HG03354 (cell line): Measurements from ENCODE around the gene MRPS7.
A peak's percentile ranks its signal among the peaks of the same experiment; 100 is the strongest.

Source experiments
- ATAC-seq: cut with Tn5 transposase; IDR thresholded peaks from one replicate; pipeline ENCODE4 v1.9.1; 2021; ENCODE audit warnings: mild to moderate bottlenecking; ENCODE audit not compliant: unreplicated experiment, poor library complexity, severe bottlenecking

The MRPS7 gene

DNA sequence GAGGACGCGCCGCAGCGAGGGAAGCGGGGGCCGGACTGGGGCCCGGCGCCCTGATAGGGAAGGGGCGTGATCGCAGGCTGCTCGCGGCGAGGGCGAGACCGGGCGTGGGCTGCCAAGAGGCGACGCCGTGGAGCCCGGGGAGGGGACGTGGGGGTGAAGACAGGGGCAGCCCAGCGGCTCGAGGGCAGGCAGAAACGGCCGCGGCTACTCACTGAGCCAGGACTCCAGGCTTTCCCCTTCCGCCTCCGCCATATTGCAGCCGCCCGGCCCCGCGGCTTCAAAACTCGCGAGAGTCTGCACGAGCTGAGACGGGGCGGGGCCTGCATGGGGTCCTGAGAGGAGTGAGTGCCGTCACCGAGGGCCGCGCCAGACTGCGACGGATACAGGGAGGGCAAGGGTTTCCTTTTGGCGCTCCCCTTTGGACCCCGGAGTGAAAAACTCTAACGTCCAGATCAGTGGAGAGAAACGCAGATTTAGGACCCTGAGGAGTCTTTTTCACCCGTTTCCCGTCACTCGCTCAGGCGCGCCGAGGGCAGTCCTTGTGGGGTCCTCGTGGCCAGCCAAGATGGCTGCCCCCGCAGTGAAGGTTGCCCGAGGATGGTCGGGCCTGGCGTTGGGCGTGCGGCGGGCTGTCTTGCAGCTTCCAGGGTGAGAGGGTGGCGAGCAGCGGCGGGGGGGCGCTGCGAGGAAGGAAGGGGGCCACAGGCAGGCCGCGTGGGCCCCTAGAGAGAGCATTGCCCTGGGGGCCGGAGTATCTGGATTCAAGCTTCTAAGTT lies at the start of gene MRPS7, which contains the start of gene GGA3:
MRPS7 (plus strand) TSS at position 544 of the 776 bp plus-strand sequence; CDS start at position 566, 22 bp downstream.
GGA3 (minus strand) TSS at position 271 of the 776 bp plus-strand sequence; CDS start at position 252, 19 bp downstream.
- peak; percentile 91 for ATAC-seq

GRCh38 chr17:75218131-75218530 lies 43.5 kb upstream of the MRPS7 start:
- no peak for ATAC-seq

GRCh38 chr17:75219815-75220214 lies 41.9 kb upstream of the MRPS7 start:
- no peak for ATAC-seq

DNA sequence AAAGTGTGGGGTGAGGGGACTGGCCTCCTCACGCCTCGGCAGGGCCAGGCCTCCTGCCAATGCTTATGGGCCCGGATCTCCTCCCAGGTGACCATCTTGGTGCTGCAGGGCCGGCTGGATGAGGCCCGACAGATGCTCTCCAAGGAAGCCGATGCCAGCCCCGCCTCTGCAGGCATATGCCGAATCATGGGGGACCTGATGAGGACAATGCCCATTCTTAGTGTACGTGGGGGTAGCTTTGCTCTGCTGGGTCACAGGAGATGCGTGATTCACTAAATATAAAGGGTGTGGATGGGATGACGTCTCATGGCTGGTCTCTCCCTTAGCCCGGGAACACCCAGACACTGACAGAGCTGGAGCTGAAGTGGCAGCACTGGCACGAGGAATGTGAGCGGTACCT lies 36.7 kb upstream of the MRPS7 start:
- no peak for ATAC-seq

DNA sequence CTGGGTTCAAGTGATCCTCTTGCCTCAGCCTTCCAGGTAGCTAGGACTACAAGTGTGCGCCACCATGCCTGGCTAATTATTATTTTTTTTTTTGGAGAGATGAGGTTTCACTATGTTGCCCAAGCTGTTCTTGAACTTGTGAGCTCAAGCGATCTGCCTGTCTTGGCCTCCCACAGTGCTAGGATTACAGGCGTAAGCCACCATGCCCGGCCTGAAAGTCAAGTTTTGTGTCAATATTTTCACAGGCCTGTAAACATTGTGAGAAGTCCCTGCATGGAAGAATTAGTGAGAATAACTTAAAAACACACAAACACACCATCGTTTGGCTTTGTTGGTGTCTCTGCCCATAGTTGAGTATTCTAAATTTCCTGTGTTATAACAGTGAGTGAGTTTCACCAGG lies 34.0 kb upstream of the MRPS7 start:
- no peak for ATAC-seq

GRCh38 chr17:75228305-75228704 lies 33.4 kb upstream of the MRPS7 start:
- no peak for ATAC-seq

DNA sequence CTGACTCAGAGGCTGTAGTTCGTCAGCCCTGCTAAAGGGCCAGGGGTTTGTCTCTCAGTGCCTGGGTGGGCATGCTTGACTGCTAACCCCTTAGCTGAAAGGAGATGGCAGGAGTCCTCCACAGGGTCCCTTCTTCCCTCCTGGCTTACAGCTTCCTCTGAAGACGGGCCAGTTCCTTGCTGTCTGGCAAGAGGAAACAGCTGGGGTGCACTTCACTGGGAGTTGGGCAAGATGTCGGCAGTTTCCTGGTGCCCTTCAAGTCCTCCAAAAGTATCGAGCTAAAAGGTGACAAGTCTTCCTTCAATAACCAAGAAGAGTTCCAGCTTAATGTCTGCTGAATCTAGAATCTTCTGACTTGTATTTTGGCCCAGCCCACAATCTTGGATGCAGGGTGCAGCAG lies 32.8 kb upstream of the MRPS7 start:
- ATAC-seq: no peak

- no peak for ATAC-seq
Observed at GRCh38 chr17:75231071-75231470, 30.6 kb upstream of the MRPS7 start.

DNA sequence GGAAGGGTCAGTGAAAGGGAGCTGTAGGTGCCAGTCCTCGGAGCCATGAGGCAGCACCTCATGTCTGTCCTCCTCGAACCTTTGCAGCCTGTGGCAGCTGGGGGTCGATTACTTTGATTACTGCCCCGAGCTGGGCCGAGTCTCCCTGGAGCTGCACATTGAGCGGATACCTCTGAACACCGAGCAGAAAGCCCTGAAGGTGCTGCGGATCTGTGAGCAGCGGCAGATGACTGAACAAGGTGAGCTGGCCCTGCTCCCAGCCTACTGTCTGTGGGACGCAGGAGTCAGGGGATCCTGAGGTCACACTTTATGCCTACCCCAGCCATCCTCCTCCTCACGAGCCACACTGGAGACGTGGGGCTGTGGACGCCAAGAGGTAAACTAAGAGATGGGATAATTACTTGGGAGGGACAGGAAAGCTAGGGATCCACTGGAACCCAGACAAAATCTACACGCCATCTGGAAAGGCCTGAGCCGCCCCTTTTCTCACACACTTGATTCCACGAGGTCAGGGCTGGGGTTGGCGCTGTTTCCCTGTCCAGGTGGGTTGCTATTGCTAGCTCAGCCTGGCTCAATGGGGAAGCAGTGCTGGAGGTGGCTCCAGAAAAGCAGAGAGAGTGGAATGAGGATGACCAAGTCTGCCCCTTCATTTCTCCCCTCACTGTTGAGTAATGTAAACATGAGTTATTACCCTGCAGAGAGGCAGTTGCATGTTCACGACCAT lies 29.8 kb upstream of the MRPS7 start:
- no peak for ATAC-seq

- no peak for ATAC-seq
Observed at GRCh38 chr17:75232786-75233185, 28.9 kb upstream of the MRPS7 start.

- ATAC-seq: no peak
Observed at GRCh38 chr17:75237100-75238014, 24.3 kb upstream of the MRPS7 start.

- no peak for ATAC-seq
Observed at GRCh38 chr17:75238020-75238580, 23.6 kb upstream of the MRPS7 start.

DNA sequence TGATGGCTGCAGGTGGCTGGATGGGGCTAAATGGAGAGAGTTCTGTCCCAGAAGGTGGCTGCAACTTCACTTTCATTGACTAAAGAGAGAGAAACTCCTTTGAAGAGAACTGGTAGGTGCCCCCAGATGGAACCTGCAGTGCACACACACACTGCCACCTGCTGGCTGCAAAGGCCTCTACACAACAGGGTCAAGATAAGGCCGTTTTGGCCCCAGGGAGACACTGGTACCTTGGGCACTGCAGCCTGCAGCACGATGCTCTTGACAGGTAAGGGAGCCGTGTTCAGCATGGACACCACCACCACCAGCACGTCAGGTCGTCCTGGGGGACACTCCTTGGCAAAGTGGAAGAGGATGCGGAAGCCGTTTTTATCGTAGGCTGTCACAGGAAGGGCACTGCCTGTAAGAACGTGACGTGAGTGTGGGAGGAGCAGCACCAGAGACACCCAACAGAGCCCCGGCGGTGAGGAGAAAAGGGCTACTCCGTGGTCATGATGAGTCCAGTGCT lies 22.9 kb upstream of the MRPS7 start:
- peak; percentile 69 for ATAC-seq

GRCh38 chr17:75239214-75239613 lies 22.5 kb upstream of the MRPS7 start:
- ATAC-seq: no peak

GRCh38 chr17:75239778-75240393 lies 21.8 kb upstream of the MRPS7 start:
- ATAC-seq: no peak

GRCh38 chr17:75240394-75241142 lies 21.1 kb upstream of the MRPS7 start:
- no peak for ATAC-seq

GRCh38 chr17:75241143-75241430 lies 20.6 kb upstream of the MRPS7 start:
- no peak for ATAC-seq

GRCh38 chr17:75241502-75241901 lies 20.2 kb upstream of the MRPS7 start:
- ATAC-seq: no peak

- no peak for ATAC-seq
Observed at GRCh38 chr17:75241996-75242460, 19.7 kb upstream of the MRPS7 start.
